Measurements from ENCODE around the gene ACSS3. TPM values are rescaled to one million over a fixed set of nuclear protein-coding genes. Genes with fewer than 3 reads are reported as not detected.

The ACSS3 gene
- total RNA-seq, 1 donor: 22.4 TPM

GRCh38 chr12:81162391-81163136 lies 84.7 kb downstream of the ACSS3 start:
- DNase-seq (ENCODE audit: insufficient read length, low spot score, missing footprints): no peak
- Histone ChIP-seq H2AFZ (ENCODE audit: low read length) (no peak overlapping the region), H3K4me3 (ENCODE audit: insufficient read depth, low read length) (no peak overlapping the region), H3K9me3 (ENCODE audit: low read depth, low read length) (no peaks in the 10 kb centered on the region), H4K20me1 (ENCODE audit: insufficient read depth, low read length) (no peaks in the 10 kb centered on the region), H3K36me3 (ENCODE audit: insufficient read depth, low read length) (no peaks in the 10 kb centered on the region), H3K79me2 (ENCODE audit: insufficient read depth, low read length) (no peaks in the 10 kb centered on the region), H3K27ac (ENCODE audit: low read depth, low read length) (no peak overlapping the region), H3K27me3 (ENCODE audit: insufficient read depth, low read length) (no peaks in the 10 kb centered on the region), H3K4me1 (ENCODE audit: insufficient read depth, low read length) (no peaks in the 10 kb centered on the region), H3K4me2 (ENCODE audit: insufficient read depth, low read length) (no peak overlapping the region)
- no peak for TF ChIP-seq CTCF (IDR thresholded peaks at IDR 0.05; ENCODE audit: extremely low read depth, low read depth, low read length)

GRCh38 chr12:81164827-81165226 lies 86.9 kb downstream of the ACSS3 start:
- Histone ChIP-seq H3K79me2 (ENCODE audit: insufficient read depth, low read length) (no peaks in the 10 kb centered on the region), H4K20me1 (ENCODE audit: insufficient read depth, low read length) (no peaks in the 10 kb centered on the region), H3K4me1 (ENCODE audit: insufficient read depth, low read length) (no peaks in the 10 kb centered on the region), H3K9me3 (ENCODE audit: low read depth, low read length) (no peaks in the 10 kb centered on the region), H3K27me3 (ENCODE audit: insufficient read depth, low read length) (no peaks in the 10 kb centered on the region), H3K36me3 (ENCODE audit: insufficient read depth, low read length) (no peaks in the 10 kb centered on the region), H3K4me3 (ENCODE audit: insufficient read depth, low read length) (no peak overlapping the region), H3K4me2 (ENCODE audit: insufficient read depth, low read length) (no peak overlapping the region), H2AFZ (ENCODE audit: low read length) (no peak overlapping the region), H3K27ac (ENCODE audit: low read depth, low read length) (no peak overlapping the region)
- no peak for TF ChIP-seq CTCF (IDR thresholded peaks at IDR 0.05; ENCODE audit: extremely low read depth, low read depth, low read length)
- no peak for DNase-seq (ENCODE audit: insufficient read length, low spot score, missing footprints)

GRCh38 chr12:81166790-81167189 lies 88.9 kb downstream of the ACSS3 start:
- Histone ChIP-seq H4K20me1 (ENCODE audit: insufficient read depth, low read length) (no peaks in the 10 kb centered on the region), H3K4me3 (ENCODE audit: insufficient read depth, low read length) (no peak overlapping the region), H2AFZ (ENCODE audit: low read length) (no peak overlapping the region), H3K79me2 (ENCODE audit: insufficient read depth, low read length) (no peaks in the 10 kb centered on the region), H3K9me3 (ENCODE audit: low read depth, low read length) (no peaks in the 10 kb centered on the region), H3K27me3 (ENCODE audit: insufficient read depth, low read length) (no peaks in the 10 kb centered on the region), H3K4me2 (ENCODE audit: insufficient read depth, low read length) (no peak overlapping the region), H3K4me1 (ENCODE audit: insufficient read depth, low read length) (no peaks in the 10 kb centered on the region), H3K27ac (ENCODE audit: low read depth, low read length) (no peak overlapping the region), H3K36me3 (ENCODE audit: insufficient read depth, low read length) (no peaks in the 10 kb centered on the region)
- DNase-seq (ENCODE audit: insufficient read length, low spot score, missing footprints): no peak
- no peak for TF ChIP-seq CTCF (IDR thresholded peaks at IDR 0.05; ENCODE audit: extremely low read depth, low read depth, low read length)

GRCh38 chr12:81167694-81168093 lies 89.8 kb downstream of the ACSS3 start:
- DNase-seq (ENCODE audit: insufficient read length, low spot score, missing footprints): no peak
- no peak for TF ChIP-seq CTCF (IDR thresholded peaks at IDR 0.05; ENCODE audit: extremely low read depth, low read depth, low read length)
- H3K79me2 ChIP-seq (ENCODE audit: insufficient read depth, low read length): no peaks in the 10 kb centered on the region
- no peaks in the 10 kb centered on the region for H3K4me1 ChIP-seq (ENCODE audit: insufficient read depth, low read length)
- no peaks in the 10 kb centered on the region for H4K20me1 ChIP-seq (ENCODE audit: insufficient read depth, low read length)
- H3K27me3 ChIP-seq (ENCODE audit: insufficient read depth, low read length): no peaks in the 10 kb centered on the region
- no peak overlapping the region for H3K27ac ChIP-seq (ENCODE audit: low read depth, low read length)
- H2AFZ ChIP-seq (ENCODE audit: low read length): no peak overlapping the region
- H3K36me3 ChIP-seq (ENCODE audit: insufficient read depth, low read length): no peaks in the 10 kb centered on the region
- H3K4me3 ChIP-seq (ENCODE audit: insufficient read depth, low read length): no peak overlapping the region
- no peak overlapping the region for H3K4me2 ChIP-seq (ENCODE audit: insufficient read depth, low read length)
- no peaks in the 10 kb centered on the region for H3K9me3 ChIP-seq (ENCODE audit: low read depth, low read length)

All from osteoblast (primary cell).